Measurements from ENCODE around the gene ADAMTS14.
"Not testable (repeated sequence)": the region's sequence is repeated elsewhere in the genome, so short reads cannot be mapped to it uniquely, and the experiment has no call there.

Gene ADAMTS14

GRCh38 chr10:70656489-70656888 lies 15.8 kb upstream of the ADAMTS14 start:
- no peak for DNase-seq

- no peak for DNase-seq
Observed at GRCh38 chr10:70657041-70657440, 15.3 kb upstream of the ADAMTS14 start.

- no peak for DNase-seq
Observed at GRCh38 chr10:70658582-70659136, 13.6 kb upstream of the ADAMTS14 start.

- no peak for DNase-seq
Observed at GRCh38 chr10:70659306-70659705, 13.0 kb upstream of the ADAMTS14 start.

GRCh38 chr10:70660722-70661121 lies 11.6 kb upstream of the ADAMTS14 start:
- DNase-seq, result no peak

- no peak for DNase-seq
Observed at GRCh38 chr10:70661623-70662361, 10.5 kb upstream of the ADAMTS14 start.

GRCh38 chr10:70662362-70663220 lies 9.7 kb upstream of the ADAMTS14 start:
- no peak for DNase-seq

- DNase-seq, result not testable (repeated sequence)
Observed at GRCh38 chr10:70663458-70664409, 8.6 kb upstream of the ADAMTS14 start.

GRCh38 chr10:70664702-70665195 lies 7.6 kb upstream of the ADAMTS14 start:
- no peak for DNase-seq

GRCh38 chr10:70666960-70667798 lies 5.1 kb upstream of the ADAMTS14 start:
- DNase-seq, result no peak

- DNase-seq, result not testable (repeated sequence)
Observed at GRCh38 chr10:70667818-70668217, 4.5 kb upstream of the ADAMTS14 start.

GRCh38 chr10:70668454-70668970 lies 3.8 kb upstream of the ADAMTS14 start:
- no peak for DNase-seq

GRCh38 chr10:70669015-70669414 lies 3.3 kb upstream of the ADAMTS14 start:
- DNase-seq, result no peak

GRCh38 chr10:70669732-70670317 lies 2.5 kb upstream of the ADAMTS14 start:
- DNase-seq, result no peak

- no peak for DNase-seq
Observed at GRCh38 chr10:70671619-70672164, 614 bp upstream of the ADAMTS14 start.

GRCh38 chr10:70673043-70673928 lies 980 bp downstream of the ADAMTS14 start:
- DNase-seq, result no peak

- DNase-seq, result no peak
Observed at GRCh38 chr10:70673929-70674559, 1.7 kb downstream of the ADAMTS14 start.

- no peak for DNase-seq
Observed at GRCh38 chr10:70674560-70675495, 2.5 kb downstream of the ADAMTS14 start.
